Body of pancreas (tissue), 4 donors: ENCODE measurements around the gene TGM2. TPM values are rescaled to one million over a fixed set of nuclear protein-coding genes. Genes with fewer than 3 reads are reported as not detected.

ENCODE experiments used
- ATAC-seq: fragments of 150-250 bp; one replicate; pipeline ENCODE4 v1.9.1; 2016
- DNase-seq, 4 donors: peaks; one replicate each; pipeline ENCODE4 v3.0.0-alpha.2; 2019
- H3K27ac ChIP-seq, 4 donors: fragments of 200-600 bp; sonication (generic); 1 replicate in 3 of 4; 2 replicates in 1 of 4; pipeline versions ENCODE4 v1.5.1 to v1.6.1; 2016 to 2019; ENCODE audit warnings: mild to moderate bottlenecking in 1 of 4, mixed read lengths in 1 of 4, moderate library complexity in 1 of 4
- H3K27me3 ChIP-seq, 2 donors: fragments of 200-600 bp; sonication (generic); one replicate each; pipeline ENCODE4 v1.6.0; 2016; ENCODE audit warnings: mild to moderate bottlenecking in 1 of 2
- H3K36me3 ChIP-seq, 2 donors: fragments of 200-600 bp; sonication (generic); replicated peaks in 1 of 2; 2 replicates each; pipeline ENCODE4 v1.5.1; 2016; ENCODE audit warnings: low read depth in 2 of 2; ENCODE audit not compliant: insufficient read depth in 1 of 2
- H3K4me1 ChIP-seq: fragments of 200-600 bp; sonication (generic); one replicate; pipeline ENCODE4 v1.6.0; 2016
- H3K4me3 ChIP-seq, 2 donors: fragments of 200-600 bp; sonication (generic); 1 replicate in 1 of 2; 2 replicates in 1 of 2; pipeline ENCODE4 v1.5.1; 2016 to 2019
- H3K9me3 ChIP-seq, 3 donors: fragments of 200-600 bp; sonication (generic); 1 replicate in 2 of 3; 2 replicates in 1 of 3; pipeline ENCODE4 v1.5.1; 2016
- POLR2A ChIP-seq, 3 donors: fragments of 450-650 bp; IDR thresholded peaks; one replicate each; pipeline ENCODE4 v1.6.1; 2016; ENCODE audit warnings: antibody characterized with exemption in 3 of 3, mild to moderate bottlenecking in 2 of 3
- whole genome bisulfite sequencing, 2 donors: methylation state at CpG; one replicate each; pipeline ENCODE4 v1.1.5; 2017; 5-methylcytosine and 5-hydroxymethylcytosine counted together
- intact Hi-C: fragments of 100-400 bp; cut with DNase I; formaldehyde crosslinking; loops from one replicate; pipeline ENCODE4 v1.15.1; 2023
- total RNA-seq, 2 donors: library from RNA; depleted of rRNA; stranded (reverse); fragments of >200 nt; gene quantifications; one replicate each; pipeline ENCODE4 v1.1.0, GENCODE V29; 2016
- TF ChIP-seq, protein P1 (sequence below), 7 experiments: fragments of 450-650 bp in 4 of 7; fragments of 200-600 bp in 3 of 7; sonication (generic) in 3 of 7; IDR thresholded peaks; one replicate each; pipeline ENCODE4 v1.5.1; 2016 to 2019; ENCODE audit warnings: antibody characterized with exemption in 7 of 7

The TGM2 gene
- total RNA-seq, 2 donors from 2014 or later = 17.1 to 27.5 TPM

DNA sequence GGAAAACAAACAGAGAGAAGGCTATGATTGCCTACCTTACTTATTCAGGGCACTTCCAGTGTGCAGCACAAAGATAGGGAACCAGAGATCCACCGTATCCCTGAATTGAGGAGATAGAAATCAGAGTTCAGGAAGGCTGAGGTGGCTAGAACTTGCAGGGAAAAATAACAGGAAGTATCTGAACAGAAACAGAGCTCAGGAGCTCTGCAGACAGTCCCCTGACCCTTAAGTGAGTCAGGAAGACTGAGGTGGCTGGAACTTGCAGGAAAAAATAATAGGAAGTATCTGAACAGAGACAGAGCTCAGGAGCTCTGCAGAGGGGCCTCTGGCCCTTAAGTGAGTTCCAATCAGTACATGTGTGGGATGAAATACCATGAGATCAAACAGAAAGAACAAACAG, 66.1 kb downstream of the TGM2 start:
- Histone ChIP-seq H3K36me3 (no peaks in the 10 kb centered on the region), H3K4me1 (no peaks in the 10 kb centered on the region), H3K9me3 (no peaks in the 10 kb centered on the region), H3K27me3 (no peaks in the 10 kb centered on the region), H3K4me3 (no peak overlapping the region), H3K27ac (no peak overlapping the region)
- TF ChIP-seq POLR2A (IDR thresholded peaks at IDR 0.05) = no peak
- TF ChIP-seq, protein P1, sequence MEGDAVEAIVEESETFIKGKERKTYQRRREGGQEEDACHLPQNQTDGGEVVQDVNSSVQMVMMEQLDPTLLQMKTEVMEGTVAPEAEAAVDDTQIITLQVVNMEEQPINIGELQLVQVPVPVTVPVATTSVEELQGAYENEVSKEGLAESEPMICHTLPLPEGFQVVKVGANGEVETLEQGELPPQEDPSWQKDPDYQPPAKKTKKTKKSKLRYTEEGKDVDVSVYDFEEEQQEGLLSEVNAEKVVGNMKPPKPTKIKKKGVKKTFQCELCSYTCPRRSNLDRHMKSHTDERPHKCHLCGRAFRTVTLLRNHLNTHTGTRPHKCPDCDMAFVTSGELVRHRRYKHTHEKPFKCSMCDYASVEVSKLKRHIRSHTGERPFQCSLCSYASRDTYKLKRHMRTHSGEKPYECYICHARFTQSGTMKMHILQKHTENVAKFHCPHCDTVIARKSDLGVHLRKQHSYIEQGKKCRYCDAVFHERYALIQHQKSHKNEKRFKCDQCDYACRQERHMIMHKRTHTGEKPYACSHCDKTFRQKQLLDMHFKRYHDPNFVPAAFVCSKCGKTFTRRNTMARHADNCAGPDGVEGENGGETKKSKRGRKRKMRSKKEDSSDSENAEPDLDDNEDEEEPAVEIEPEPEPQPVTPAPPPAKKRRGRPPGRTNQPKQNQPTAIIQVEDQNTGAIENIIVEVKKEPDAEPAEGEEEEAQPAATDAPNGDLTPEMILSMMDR (IDR thresholded peaks at IDR 0.05) = no peak
- intact Hi-C loops = no loop called here
- DNase-seq = no peak
- ATAC-seq = no peak
- WGBS, 2 donors = 77 to 89% methylated on average over 1 of the region's 1 CpG

DNA sequence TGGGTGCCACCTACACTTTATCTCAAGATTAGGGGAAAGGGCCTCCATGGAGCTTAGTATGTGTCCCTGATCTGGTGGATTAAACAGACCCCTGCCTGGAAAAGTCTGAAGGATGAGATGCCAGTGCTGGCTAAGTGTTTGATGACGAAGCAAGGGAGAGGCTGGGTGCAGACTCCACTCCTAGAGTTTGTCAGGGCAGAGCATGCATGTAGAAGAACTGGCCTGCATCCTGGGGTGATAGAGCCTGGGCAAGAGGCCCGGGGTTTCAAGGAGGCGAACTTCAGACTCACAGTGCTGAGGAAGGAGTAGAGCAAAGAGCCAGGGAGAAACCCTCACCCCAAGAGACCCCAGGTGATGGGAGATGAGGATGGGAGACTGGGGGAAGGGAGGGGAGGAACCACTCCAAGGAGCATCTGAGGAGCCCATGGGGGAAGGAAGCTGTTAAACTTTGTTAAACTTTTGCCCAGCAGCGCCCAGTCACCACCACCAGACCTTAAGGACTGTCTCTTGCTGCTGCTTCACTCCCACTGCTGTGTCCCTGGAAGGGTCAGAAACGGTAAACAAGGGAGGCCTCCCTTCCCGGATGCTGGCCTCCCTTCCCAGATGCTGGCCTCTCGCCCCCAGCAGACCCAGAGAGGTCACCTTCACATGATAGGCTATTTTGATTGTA, 69.9 kb downstream of the TGM2 start:
- no peak for TF ChIP-seq POLR2A (IDR thresholded peaks at IDR 0.05)
- TF ChIP-seq, protein P1 (IDR thresholded peaks at IDR 0.05) = no peak
- ATAC-seq = no peak
- peaks cover 0 to 5% of the 10 kb centered on the region in 2 donors for H3K36me3 ChIP-seq
- intact Hi-C loops = no loop called here
- no peaks in the 10 kb centered on the region for H3K27me3 ChIP-seq
- H3K27ac ChIP-seq = peak overlapping the region in 1 of 4 donors; percentile 59
- H3K9me3 ChIP-seq = no peaks in the 10 kb centered on the region
- H3K4me1 ChIP-seq = no peaks in the 10 kb centered on the region
- DNase-seq = no peak
- H3K4me3 ChIP-seq = no peak overlapping the region
- 70 to 79% methylated on average over 7 of the region's 7 CpGs for WGBS, 2 donors

DNA sequence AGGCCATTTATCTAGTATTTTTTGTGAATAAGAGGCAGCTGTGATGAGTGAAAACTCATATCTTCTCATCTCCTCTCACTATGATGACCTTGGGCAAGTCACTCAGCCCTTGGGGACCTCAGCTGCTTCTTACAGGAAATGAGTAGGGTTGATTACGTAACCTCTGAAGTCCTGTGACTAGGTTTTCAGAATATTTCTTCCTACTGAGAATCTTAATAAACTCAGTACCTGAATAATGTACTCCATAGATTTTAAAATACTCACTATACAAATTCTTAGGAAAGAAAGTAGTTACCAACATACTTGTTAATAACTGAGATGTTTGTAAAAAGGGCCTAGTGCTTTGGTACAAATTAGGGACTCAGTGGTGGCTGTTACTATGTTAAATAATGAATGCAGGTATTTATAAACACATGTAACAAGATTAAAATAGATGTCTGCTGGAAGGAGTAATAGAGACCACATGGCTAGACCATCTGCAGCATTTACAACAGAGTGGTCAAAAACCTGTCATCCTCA, 70.6 kb downstream of the TGM2 start:
- intact Hi-C loops = no loop called here
- ATAC-seq (no peak), DNase-seq (peak in 3 of 4 donors; percentile 24 to 60 (median 38))
- Histone ChIP-seq H3K4me3 (no peak overlapping the region), H3K36me3 (peaks cover 0 to 7% of the 10 kb centered on the region in 2 donors), H3K27me3 (no peaks in the 10 kb centered on the region), H3K27ac (peak overlapping the region in 1 of 4 donors; percentile 59), H3K9me3 (no peaks in the 10 kb centered on the region), H3K4me1 (no peaks in the 10 kb centered on the region)
- TF ChIP-seq POLR2A (IDR thresholded peaks at IDR 0.05) = no peak
- TF ChIP-seq, protein P1 (IDR thresholded peaks at IDR 0.05) = no peak
- WGBS, 2 donors = 53 to 81% methylated on average over 1 of the region's 1 CpG

DNA sequence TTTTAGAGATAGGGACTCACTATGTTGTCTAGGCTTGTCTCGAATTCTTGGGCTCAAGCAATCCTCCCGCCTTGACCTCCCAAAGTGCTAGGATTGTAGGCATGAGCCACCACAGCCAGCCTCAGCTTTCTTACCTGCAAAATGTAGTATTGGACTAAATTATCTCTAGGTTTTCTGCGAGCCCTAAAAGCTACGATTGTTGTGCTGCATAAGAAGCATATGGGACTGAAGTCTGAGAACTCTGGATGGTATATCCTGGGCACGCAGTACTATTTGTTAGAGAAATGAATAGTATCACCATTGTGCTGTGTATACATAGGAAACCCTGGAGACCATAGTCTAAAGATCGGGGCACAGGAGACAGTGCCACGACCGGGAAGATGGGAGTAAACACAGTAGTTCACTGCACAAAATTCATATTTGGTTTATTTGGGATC, 71.4 kb downstream of the TGM2 start:
- Histone ChIP-seq H3K27ac (peak overlapping the region in 1 of 4 donors; percentile 59), H3K4me3 (no peak overlapping the region), H3K4me1 (no peaks in the 10 kb centered on the region), H3K9me3 (no peaks in the 10 kb centered on the region), H3K27me3 (no peaks in the 10 kb centered on the region), H3K36me3 (peaks cover 0 to 7% of the 10 kb centered on the region in 2 donors)
- no peak for ATAC-seq
- TF ChIP-seq POLR2A (IDR thresholded peaks at IDR 0.05) = no peak
- TF ChIP-seq, protein P1 (IDR thresholded peaks at IDR 0.05) = no peak
- 92 to 95% methylated on average over 8 of the region's 8 CpGs for WGBS, 2 donors
- intact Hi-C loops = no loop called here
- DNase-seq = no peak

DNA sequence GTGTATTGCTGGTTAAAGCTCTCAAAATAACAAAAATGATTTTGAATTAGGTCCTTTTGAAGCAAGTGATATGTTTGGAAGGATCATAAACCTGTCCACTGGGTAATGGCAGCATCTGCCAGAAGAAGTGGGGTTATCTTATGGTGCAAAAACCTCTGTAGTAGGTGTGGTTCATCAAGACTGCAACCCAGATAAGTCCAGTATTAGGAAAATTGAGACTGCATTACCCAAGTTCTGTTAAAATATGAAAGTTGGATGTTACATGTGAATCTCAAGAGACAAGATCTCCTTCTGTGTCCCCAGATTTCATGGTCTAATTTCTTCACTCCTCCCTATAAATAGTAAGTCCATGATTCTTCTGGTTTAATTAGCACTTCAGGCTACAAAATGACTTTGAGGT, 72.2 kb downstream of the TGM2 start:
- no peak for ATAC-seq
- H3K4me1 ChIP-seq = no peaks in the 10 kb centered on the region
- H3K4me3 ChIP-seq = no peak overlapping the region
- no peak for TF ChIP-seq POLR2A (IDR thresholded peaks at IDR 0.05)
- TF ChIP-seq, protein P1 (IDR thresholded peaks at IDR 0.05) = no peak
- intact Hi-C loops = no loop called here
- H3K27ac ChIP-seq = no peak overlapping the region
- H3K9me3 ChIP-seq = no peaks in the 10 kb centered on the region
- H3K27me3 ChIP-seq = no peaks in the 10 kb centered on the region
- H3K36me3 ChIP-seq = peaks cover 0 to 7% of the 10 kb centered on the region in 2 donors
- no peak for DNase-seq
